ENCODE measurements around the gene RUNX1. TPM values are rescaled to one million over a fixed set of nuclear protein-coding genes. Genes with fewer than 3 reads are reported as not detected.

The RUNX1 gene
- total and polyA plus RNA-seq, 2 donors (not counting 1 experiment from before 2014, with no cell fraction given): 26.3 to 73.0 TPM

DNA sequence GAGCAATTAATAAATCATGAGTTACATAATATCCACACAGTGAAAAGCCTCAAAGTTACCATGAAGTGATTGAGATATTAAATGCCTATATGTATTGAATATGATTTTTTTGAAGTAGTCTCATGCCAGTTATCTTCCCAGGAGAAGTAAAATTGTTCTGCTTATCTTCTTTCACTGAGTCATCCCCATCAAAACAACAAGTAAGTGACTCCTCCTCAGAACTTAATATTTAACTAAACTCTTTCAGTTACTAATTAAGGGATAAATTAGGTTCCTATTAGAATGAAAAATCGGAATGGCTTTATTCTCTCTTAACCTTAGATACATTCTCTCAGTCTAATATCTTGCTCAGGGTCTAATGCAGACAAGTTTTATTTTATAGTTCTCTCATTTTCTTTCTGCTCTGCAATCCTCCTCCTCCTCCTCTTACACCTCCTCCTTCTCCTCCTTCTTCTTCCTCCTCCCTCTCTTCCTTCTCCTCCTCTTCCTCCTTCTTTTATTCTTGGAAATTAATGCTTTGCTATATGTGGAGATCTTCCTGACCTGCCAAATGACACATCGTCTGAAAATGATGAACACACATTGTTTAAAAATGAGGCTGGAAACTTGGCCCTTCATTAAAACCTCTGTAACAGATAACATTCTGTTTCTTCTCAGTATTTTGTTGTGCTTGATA is 110.9 kb downstream of the RUNX1 start:
- Histone ChIP-seq H3K9ac (ENCODE audit: low read length) (no peak overlapping the region), H3K4me3 (ENCODE audit: control extremely low read depth in 1 of 5, extremely low read depth in 1 of 5, insufficient read depth in 1 of 5, low read depth in 2 of 5, low read length in 4 of 5) (no peak overlapping the region), H3K27ac (ENCODE audit: low read length in 2 of 2) (no peak overlapping the region), H4K20me1 (ENCODE audit: control insufficient read depth, insufficient read depth, low read length, poor library complexity, severe bottlenecking) (peaks cover 7% of the 10 kb centered on the region), H3K4me1 (ENCODE audit: control insufficient read depth in 2 of 2, insufficient read depth in 2 of 2, low read length in 2 of 2) (peaks cover 27 to 34% of the 10 kb centered on the region in 2 donors), H3K27me3 (replicated peaks in 1 of 4; ENCODE audit: control extremely low read depth in 1 of 4, control insufficient read depth in 3 of 4, insufficient read depth in 4 of 4, low read length in 3 of 4) (no peaks in the 10 kb centered on the region), H3K9me3 (ENCODE audit: control extremely low read depth in 1 of 3, control insufficient read depth in 2 of 3, insufficient read depth in 1 of 3, low read length in 2 of 3) (no peaks in the 10 kb centered on the region), H3K79me2 (ENCODE audit: control insufficient read depth, insufficient read depth, low read length) (peaks cover 62% of the 10 kb centered on the region), H3K36me3 (replicated peaks in 1 of 2; ENCODE audit: control extremely low read depth in 1 of 2, control insufficient read depth in 1 of 2, extremely low read depth in 1 of 2, insufficient read depth in 2 of 2, low read length in 1 of 2) (no peaks in the 10 kb centered on the region), H2AFZ (ENCODE audit: insufficient read depth, low read depth, low read length, poor library complexity, severe bottlenecking) (no peak overlapping the region), H3K4me2 (replicated peaks; ENCODE audit: low read depth, low read length, poor library complexity, severe bottlenecking) (no peak overlapping the region)
- Mint-ChIP-seq H3K9me3 (ENCODE audit: insufficient read depth) (no peaks in the 10 kb centered on the region), H3K4me1 (peaks cover 73% of the 10 kb centered on the region), H3K4me3 (no peak overlapping the region), H3K27me3 (no peaks in the 10 kb centered on the region), H3K27ac (peak overlapping the region; percentile 7)
- no CpG with 5 or more reads among the region's 2 CpGs for WGBS (ENCODE audit: insufficient coverage)
- intact Hi-C loops (cut with micrococcal nuclease): loop anchor here (10.0 kb wide), 1 partner anchor 47 kb away; no protein-coding TSS in a partner anchor
- no peak for DNase-seq
- ChIA-PET CTCF (no interaction called here), POLR2A (no interaction called here)
- TF ChIP-seq, protein P1, sequence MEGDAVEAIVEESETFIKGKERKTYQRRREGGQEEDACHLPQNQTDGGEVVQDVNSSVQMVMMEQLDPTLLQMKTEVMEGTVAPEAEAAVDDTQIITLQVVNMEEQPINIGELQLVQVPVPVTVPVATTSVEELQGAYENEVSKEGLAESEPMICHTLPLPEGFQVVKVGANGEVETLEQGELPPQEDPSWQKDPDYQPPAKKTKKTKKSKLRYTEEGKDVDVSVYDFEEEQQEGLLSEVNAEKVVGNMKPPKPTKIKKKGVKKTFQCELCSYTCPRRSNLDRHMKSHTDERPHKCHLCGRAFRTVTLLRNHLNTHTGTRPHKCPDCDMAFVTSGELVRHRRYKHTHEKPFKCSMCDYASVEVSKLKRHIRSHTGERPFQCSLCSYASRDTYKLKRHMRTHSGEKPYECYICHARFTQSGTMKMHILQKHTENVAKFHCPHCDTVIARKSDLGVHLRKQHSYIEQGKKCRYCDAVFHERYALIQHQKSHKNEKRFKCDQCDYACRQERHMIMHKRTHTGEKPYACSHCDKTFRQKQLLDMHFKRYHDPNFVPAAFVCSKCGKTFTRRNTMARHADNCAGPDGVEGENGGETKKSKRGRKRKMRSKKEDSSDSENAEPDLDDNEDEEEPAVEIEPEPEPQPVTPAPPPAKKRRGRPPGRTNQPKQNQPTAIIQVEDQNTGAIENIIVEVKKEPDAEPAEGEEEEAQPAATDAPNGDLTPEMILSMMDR (IDR thresholded peaks at IDR 0.05): no peak
- no peak for TF ChIP-seq EZH2 (IDR thresholded peaks at IDR 0.05; ENCODE audit: borderline replicate concordance, insufficient read depth, low read depth, low read length, poor library complexity, severe bottlenecking)
- ATAC-seq (ENCODE audit: low read depth): no peak

DNA sequence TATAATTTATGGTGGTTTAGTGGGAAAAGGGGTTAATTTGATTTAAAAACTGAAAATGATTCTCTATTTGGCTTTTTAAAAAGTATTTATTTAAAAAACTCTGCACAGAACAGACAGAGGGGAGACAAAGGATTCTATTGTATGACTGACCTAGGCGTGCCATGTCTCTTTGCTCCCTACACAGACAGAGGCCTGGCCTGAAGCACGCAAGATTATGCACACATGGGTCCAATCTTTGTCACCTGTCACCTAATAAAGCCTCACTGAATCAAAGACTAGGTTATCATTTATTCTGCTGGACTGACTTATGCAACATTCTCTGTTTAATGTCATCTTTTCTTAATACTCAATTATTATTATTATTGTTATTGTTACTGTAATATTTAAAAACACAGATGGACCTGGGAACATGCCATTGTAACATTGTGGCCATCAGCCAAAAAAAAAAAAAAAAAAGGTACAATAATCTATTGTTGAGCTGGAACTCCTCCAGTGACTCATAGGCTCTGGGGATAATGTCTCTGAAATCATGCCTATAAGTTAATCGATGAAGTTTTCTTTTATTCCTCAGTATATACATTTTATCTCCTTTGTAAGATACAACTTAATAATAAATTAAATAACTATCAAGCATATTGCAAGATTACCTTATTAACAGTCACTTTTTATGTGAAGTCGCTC is 112.1 kb downstream of the RUNX1 start:
- TF ChIP-seq, protein P1 (IDR thresholded peaks at IDR 0.05): no peak
- POLR2A ChIA-PET: no interaction called here
- no peaks in the 10 kb centered on the region for H3K36me3 ChIP-seq (replicated peaks in 1 of 2; ENCODE audit: control extremely low read depth in 1 of 2, control insufficient read depth in 1 of 2, extremely low read depth in 1 of 2, insufficient read depth in 2 of 2, low read length in 1 of 2)
- H3K27ac ChIP-seq (ENCODE audit: low read length in 2 of 2): peak overlapping the region in 1 of 2 donors; percentile 92
- CTCF ChIA-PET: no interaction called here
- no peak for DNase-seq
- Mint-ChIP-seq H3K9me3 (ENCODE audit: insufficient read depth) (no peaks in the 10 kb centered on the region), H3K4me1 (peaks cover 75% of the 10 kb centered on the region), H3K27ac (no peak overlapping the region), H3K4me3 (no peak overlapping the region), H3K27me3 (no peaks in the 10 kb centered on the region)
- H3K27me3 ChIP-seq (replicated peaks in 1 of 4; ENCODE audit: control extremely low read depth in 1 of 4, control insufficient read depth in 3 of 4, insufficient read depth in 4 of 4, low read length in 3 of 4): no peaks in the 10 kb centered on the region
- H4K20me1 ChIP-seq (ENCODE audit: control insufficient read depth, insufficient read depth, low read length, poor library complexity, severe bottlenecking): no peaks in the 10 kb centered on the region
- no peak overlapping the region for H3K4me3 ChIP-seq (ENCODE audit: control extremely low read depth in 1 of 5, extremely low read depth in 1 of 5, insufficient read depth in 1 of 5, low read depth in 2 of 5, low read length in 4 of 5)
- H3K9me3 ChIP-seq (ENCODE audit: control extremely low read depth in 1 of 3, control insufficient read depth in 2 of 3, insufficient read depth in 1 of 3, low read length in 2 of 3): no peaks in the 10 kb centered on the region
- no peak for ATAC-seq (ENCODE audit: low read depth)
- peak overlapping the region; percentile 50 for H3K4me2 ChIP-seq (replicated peaks; ENCODE audit: low read depth, low read length, poor library complexity, severe bottlenecking)
- no peak overlapping the region for H2AFZ ChIP-seq (ENCODE audit: insufficient read depth, low read depth, low read length, poor library complexity, severe bottlenecking)
- peaks cover 62% of the 10 kb centered on the region for H3K79me2 ChIP-seq (ENCODE audit: control insufficient read depth, insufficient read depth, low read length)
- 100% methylated on average over 2 of the region's 4 CpGs for WGBS (ENCODE audit: insufficient coverage)
- peaks cover 33 to 40% of the 10 kb centered on the region in 2 donors for H3K4me1 ChIP-seq (ENCODE audit: control insufficient read depth in 2 of 2, insufficient read depth in 2 of 2, low read length in 2 of 2)
- no peak overlapping the region for H3K9ac ChIP-seq (ENCODE audit: low read length)
- intact Hi-C loops (cut with micrococcal nuclease): loop anchor here (10.0 kb wide), 1 partner anchor 48 kb away; no protein-coding TSS in a partner anchor

All from B cell (primary cell).